SHP77 (cell line): ENCODE measurements around the gene SDHA.

Source experiments
- DNase-seq, 2 experiments: peaks; one replicate each; lab custom pipeline; 2025; lab: John Stamatoyannopoulos, UW

SDHA gene

GRCh38 chr5:217494-218456 is at the start of gene SDHA, which contains the start of gene CCDC127:
Gene SDHA (plus strand): TSS chr5:218320. CDS start chr5:218356, 36 bp downstream.
Gene CCDC127 (minus strand): TSS chr5:218153. CDS start chr5:216849, 1,304 bp downstream.
- DNase-seq = peak; percentile 92 to 96

GRCh38 chr5:169071-169727 is 48.9 kb upstream of the SDHA start:
- DNase-seq = no peak

GRCh38 chr5:169728-170094 is 48.4 kb upstream of the SDHA start:
- DNase-seq = no peak

- peak in 1 of 2 experiments; percentile 26 for DNase-seq
Observed at GRCh38 chr5:170971-171800, 46.9 kb upstream of the SDHA start.

DNA sequence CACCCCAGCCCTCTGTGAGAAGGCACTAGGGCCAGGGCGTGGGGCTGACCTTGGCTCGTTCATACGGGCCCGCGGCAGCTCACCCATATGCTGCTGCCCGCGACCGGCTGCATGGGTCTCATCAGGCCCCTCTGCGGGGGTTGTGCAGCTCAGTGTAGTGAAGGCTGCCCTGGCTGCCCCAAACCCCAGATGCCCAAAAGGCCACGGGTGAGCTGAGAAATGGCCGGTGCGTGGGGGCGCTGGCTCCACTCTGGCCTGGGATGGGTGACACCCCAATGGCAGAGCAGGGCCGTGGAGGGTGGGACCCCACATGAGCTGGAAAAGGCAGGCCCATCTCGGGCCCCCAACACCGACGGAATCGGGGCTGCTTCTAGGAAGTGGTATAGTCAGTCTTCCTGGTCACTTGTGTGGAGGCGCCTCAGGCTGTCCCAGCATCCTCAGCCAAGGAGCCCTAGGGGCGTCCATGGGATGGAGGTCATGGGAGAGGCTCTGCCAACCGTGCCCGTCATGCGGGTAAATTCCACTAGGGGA is 46.3 kb upstream of the SDHA start:
- no peak for DNase-seq

DNA sequence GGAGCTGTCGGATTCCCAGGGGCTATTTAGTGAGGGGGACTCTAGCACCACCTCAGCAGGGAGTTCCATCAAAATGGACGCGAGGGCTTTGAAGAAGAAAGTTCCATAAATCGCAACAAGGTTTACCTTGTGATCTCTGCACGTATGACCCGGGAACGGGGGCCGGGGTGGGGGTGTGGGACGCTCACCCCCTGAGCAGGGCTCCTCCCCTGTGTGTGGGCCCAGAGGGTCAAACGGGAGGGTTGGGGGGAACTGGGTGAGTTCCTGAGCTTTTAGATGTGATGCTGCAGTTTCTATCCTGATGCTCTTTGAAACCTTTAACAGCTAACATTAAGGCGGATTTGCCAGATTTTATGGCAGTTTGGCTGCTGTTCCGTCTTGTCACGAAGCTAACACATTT is 45.7 kb upstream of the SDHA start:
- DNase-seq = no peak

- DNase-seq = no peak
Observed at GRCh38 chr5:172841-173251, 45.3 kb upstream of the SDHA start.

DNA sequence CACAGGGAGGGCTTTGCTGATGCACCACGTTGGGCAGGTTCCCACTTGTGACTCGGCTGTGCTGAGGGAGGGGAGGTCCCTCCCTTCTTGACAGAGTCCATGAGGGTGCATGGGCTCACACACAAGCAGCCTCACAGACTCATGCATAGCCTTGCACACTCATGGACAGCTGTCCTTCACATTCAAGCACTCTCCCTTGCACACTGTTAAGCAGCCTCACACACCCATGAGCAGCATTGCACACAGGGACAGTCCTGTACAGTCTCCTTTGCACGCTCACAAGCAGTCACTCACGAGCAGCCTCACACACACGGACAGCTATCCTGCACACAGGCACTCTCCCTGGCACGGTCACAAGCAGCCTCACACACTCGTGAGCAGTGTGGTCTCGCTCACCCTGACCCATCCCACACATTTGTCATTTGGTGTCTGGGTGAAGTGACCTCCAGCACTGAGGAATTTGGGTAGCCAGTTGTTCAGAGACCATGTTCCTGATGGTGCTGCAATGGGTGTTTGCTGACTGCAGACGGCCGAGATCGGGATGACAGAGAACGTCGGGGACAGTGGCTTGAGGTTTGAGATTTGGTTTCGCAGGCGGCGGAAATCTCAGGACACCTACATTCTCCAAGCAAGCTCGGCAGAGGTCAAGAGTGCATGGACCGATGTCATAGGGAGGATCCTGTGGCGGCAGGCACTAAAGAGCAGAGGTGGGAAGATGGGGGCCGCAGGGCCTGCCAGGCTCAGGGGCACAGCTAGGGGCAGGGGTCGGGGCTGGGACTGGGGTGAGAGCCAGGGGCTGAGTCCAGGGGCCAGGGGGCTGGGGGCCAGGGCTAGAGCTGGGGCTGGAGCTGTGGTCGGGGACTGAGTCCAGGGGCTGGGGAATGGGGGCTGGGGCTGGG is 44.5 kb upstream of the SDHA start:
- DNase-seq = no peak

- no peak for DNase-seq
Observed at GRCh38 chr5:174291-174600, 43.9 kb upstream of the SDHA start.

DNA sequence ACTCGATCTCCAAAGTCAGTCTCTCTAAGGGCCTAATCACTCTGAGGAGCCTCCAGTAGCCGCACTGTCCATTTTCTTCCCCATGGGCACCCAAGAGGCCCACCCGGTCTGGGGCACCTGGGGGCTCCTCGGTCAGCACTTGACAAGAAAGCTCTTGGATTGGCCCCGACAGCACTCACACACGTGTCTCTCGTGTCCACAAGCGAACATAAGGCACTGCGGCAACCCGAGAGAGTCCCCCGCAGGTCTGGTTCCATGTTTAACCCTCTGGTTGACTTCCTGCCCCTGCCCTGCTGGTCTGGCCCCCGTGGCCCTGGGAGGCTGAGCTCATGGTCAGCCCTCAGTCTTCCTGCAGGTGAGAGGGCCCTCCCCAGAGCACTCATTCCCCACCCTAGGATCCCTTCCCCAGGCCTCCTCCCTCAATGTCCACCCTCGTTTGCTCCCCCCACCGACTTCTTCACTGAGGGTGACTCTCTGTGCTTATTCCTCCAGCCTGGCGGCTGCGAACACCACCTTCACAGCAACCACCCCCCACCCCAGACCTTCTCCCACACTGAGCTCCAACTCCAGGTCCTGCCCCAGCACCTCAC is 43.1 kb upstream of the SDHA start:
- DNase-seq = no peak

DNA sequence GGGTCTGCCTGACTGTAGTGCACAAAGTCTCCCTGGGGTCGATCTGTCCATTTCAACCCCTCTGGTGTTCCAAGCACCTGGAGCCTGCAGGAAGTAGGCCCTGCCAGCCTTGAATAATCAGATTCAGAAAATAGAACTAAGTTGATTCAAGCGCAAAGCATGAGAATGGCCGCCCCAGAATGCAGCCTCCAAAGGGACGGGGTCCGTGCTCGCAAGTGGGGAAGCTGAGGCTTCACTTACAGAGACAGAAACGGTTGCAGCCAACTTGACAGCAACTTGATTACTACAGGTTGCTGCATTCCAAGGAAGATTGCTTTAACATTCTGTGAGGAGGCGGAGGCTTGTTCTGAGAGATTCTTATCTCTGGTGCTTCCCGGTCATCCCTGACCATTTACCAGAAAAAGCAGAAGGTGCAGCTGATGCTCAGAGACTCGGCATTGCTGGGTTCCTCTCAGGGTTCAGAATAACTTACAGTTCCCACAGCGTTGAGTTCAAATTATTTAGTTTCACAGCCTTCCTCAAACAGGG is 41.8 kb upstream of the SDHA start:
- no peak for DNase-seq

GRCh38 chr5:178110-178509 is 40.0 kb upstream of the SDHA start:
- DNase-seq = no peak

- DNase-seq = no peak
Observed at GRCh38 chr5:179401-179800, 38.7 kb upstream of the SDHA start.

DNA sequence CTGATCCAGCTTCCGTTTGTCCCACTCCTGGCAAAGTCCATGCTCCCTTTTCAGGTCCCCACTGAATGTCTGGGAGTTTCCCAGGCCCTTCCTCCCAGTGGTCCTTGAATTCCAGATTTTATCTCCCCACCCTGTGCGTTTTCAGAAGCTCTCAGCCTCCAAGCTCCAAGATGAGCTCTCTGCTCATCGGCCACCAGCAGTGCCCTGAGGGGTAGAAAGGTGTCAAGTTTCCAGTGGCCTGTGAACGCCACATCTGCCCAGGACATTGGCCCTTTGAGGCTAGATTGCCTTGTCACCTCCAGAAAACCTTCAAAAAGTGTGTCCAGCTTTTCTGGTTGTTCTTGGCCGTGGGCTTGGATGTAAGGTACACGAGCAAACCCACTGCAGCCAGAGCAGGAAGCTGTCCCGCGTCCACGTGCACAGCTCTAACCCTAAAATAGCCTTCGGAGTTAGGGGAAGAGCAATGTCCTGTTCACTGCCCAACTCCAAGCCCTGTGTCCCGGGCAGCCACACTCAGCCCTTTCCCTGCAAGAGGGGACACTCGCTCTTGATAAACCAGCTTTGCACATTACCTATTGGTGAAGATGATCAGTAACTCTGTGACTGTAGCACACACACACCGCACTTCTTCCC is 37.7 kb upstream of the SDHA start:
- no peak for DNase-seq

DNA sequence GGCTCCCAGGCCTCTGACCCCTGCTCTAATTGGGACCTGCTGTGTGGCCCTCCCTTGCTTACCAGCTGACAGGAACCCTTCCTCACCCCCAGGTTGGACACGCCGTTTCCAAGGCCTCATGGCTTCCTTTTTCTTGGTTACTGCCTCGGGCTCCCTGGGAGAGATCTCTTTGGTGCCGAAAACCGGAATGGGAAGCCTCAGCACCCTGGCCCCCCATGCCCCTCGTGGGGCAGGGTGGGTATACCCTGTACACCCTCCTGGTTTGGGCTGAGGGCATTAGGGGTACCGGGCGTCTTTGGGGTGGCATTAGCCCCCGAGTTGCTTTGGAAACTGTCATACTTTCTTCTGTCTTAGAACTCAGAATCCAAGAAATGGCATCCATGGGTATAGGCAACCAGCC is 37.0 kb upstream of the SDHA start:
- DNase-seq = no peak

GRCh38 chr5:181566-181965 is 36.6 kb upstream of the SDHA start:
- no peak for DNase-seq

- DNase-seq = no peak
Observed at GRCh38 chr5:182126-182525, 36.0 kb upstream of the SDHA start.

GRCh38 chr5:184471-184870 is 33.6 kb upstream of the SDHA start:
- DNase-seq = no peak

GRCh38 chr5:185095-186070 is 32.7 kb upstream of the SDHA start:
- DNase-seq = no peak
